ENCODE results near the gene PPP4R2. TPM values are rescaled to one million over a fixed set of nuclear protein-coding genes. Genes with fewer than 3 reads are reported as not detected.

Gene PPP4R2
- total RNA-seq, 3 donors from 2014 or later (not counting 1 experiment from before 2014, with no cell fraction given): 50.4 to 72.8 (median 60.1) TPM

GRCh38 chr3:72950372-72950771, 46.2 kb upstream of the PPP4R2 start:
- Mint-ChIP-seq H3K9me3 (no peaks in the 10 kb centered on the region), H3K36me3 (no peaks in the 10 kb centered on the region), H3K27ac (no peak overlapping the region), H3K4me1 (no peaks in the 10 kb centered on the region), H3K4me3 (no peak overlapping the region), H3K27me3 (ENCODE audit: low read depth in 2 of 2) (no peaks in the 10 kb centered on the region)
- ATAC-seq (no peak), DNase-seq (no peak)
- no peaks in the 10 kb centered on the region for H3K36me3 ChIP-seq (ENCODE audit: control insufficient read depth, insufficient read depth, low read length)
- intact Hi-C loops (cut with micrococcal nuclease): no loop called here
- WGBS (ENCODE audit: insufficient coverage): 86% methylated on average over 7 of the region's 8 CpGs
- H3K9me3 ChIP-seq (ENCODE audit: control insufficient read depth, insufficient read depth, low read length): no peaks in the 10 kb centered on the region
- H3K4me1 ChIP-seq (ENCODE audit: control insufficient read depth, insufficient read depth, low read length): no peaks in the 10 kb centered on the region
- no peak for TF ChIP-seq CTCF (IDR thresholded peaks at IDR 0.05)
- H3K27me3 ChIP-seq (ENCODE audit: control insufficient read depth, insufficient read depth, low read length): no peaks in the 10 kb centered on the region
- H3K27ac ChIP-seq (ENCODE audit: low read length): no peak overlapping the region
- no peak overlapping the region for H3K4me3 ChIP-seq (ENCODE audit: low read length)

GRCh38 chr3:72950801-72951200, 45.8 kb upstream of the PPP4R2 start:
- Histone ChIP-seq H3K27me3 (ENCODE audit: control insufficient read depth, insufficient read depth, low read length) (no peaks in the 10 kb centered on the region), H3K27ac (ENCODE audit: low read length) (no peak overlapping the region), H3K4me1 (ENCODE audit: control insufficient read depth, insufficient read depth, low read length) (no peaks in the 10 kb centered on the region), H3K4me3 (ENCODE audit: low read length) (no peak overlapping the region), H3K36me3 (ENCODE audit: control insufficient read depth, insufficient read depth, low read length) (no peaks in the 10 kb centered on the region), H3K9me3 (ENCODE audit: control insufficient read depth, insufficient read depth, low read length) (no peaks in the 10 kb centered on the region)
- WGBS (ENCODE audit: insufficient coverage): 87% methylated on average over 4 of the region's 4 CpGs
- H3K27me3 Mint-ChIP-seq (ENCODE audit: low read depth in 2 of 2): no peaks in the 10 kb centered on the region
- no peaks in the 10 kb centered on the region for H3K36me3 Mint-ChIP-seq
- TF ChIP-seq CTCF (IDR thresholded peaks at IDR 0.05): no peak
- no peak overlapping the region for H3K4me3 Mint-ChIP-seq
- no peaks in the 10 kb centered on the region for H3K4me1 Mint-ChIP-seq
- no peak overlapping the region for H3K27ac Mint-ChIP-seq
- intact Hi-C loops (cut with micrococcal nuclease): no loop called here
- no peaks in the 10 kb centered on the region for H3K9me3 Mint-ChIP-seq
- ATAC-seq: no peak
- no peak for DNase-seq

GRCh38 chr3:72951259-72951722, 45.3 kb upstream of the PPP4R2 start:
- Histone ChIP-seq H3K27ac (ENCODE audit: low read length) (no peak overlapping the region), H3K27me3 (ENCODE audit: control insufficient read depth, insufficient read depth, low read length) (no peaks in the 10 kb centered on the region), H3K4me3 (ENCODE audit: low read length) (no peak overlapping the region), H3K4me1 (ENCODE audit: control insufficient read depth, insufficient read depth, low read length) (no peaks in the 10 kb centered on the region), H3K36me3 (ENCODE audit: control insufficient read depth, insufficient read depth, low read length) (no peaks in the 10 kb centered on the region), H3K9me3 (ENCODE audit: control insufficient read depth, insufficient read depth, low read length) (no peaks in the 10 kb centered on the region)
- DNase-seq (peak in 1 of 2 donors; percentile 22), ATAC-seq (peak in 1 of 3 donors; percentile 33)
- H3K27me3 Mint-ChIP-seq (ENCODE audit: low read depth in 2 of 2): no peaks in the 10 kb centered on the region
- intact Hi-C loops (cut with micrococcal nuclease): no loop called here
- no peaks in the 10 kb centered on the region for H3K9me3 Mint-ChIP-seq
- H3K27ac Mint-ChIP-seq: no peak overlapping the region
- WGBS (ENCODE audit: insufficient coverage): 39% methylated on average over 4 of the region's 6 CpGs
- TF ChIP-seq CTCF (IDR thresholded peaks at IDR 0.05): no peak
- no peaks in the 10 kb centered on the region for H3K36me3 Mint-ChIP-seq
- H3K4me1 Mint-ChIP-seq: no peaks in the 10 kb centered on the region
- no peak overlapping the region for H3K4me3 Mint-ChIP-seq

- no peak overlapping the region for H3K4me3 ChIP-seq (ENCODE audit: low read length)
- Mint-ChIP-seq H3K4me1 (no peaks in the 10 kb centered on the region), H3K27ac (no peak overlapping the region), H3K27me3 (ENCODE audit: low read depth in 2 of 2) (no peaks in the 10 kb centered on the region), H3K4me3 (no peak overlapping the region), H3K36me3 (no peaks in the 10 kb centered on the region), H3K9me3 (no peaks in the 10 kb centered on the region)
- DNase-seq (no peak), ATAC-seq (peak in 1 of 3 donors; percentile 46)
- no peaks in the 10 kb centered on the region for H3K9me3 ChIP-seq (ENCODE audit: control insufficient read depth, insufficient read depth, low read length)
- H3K4me1 ChIP-seq (ENCODE audit: control insufficient read depth, insufficient read depth, low read length): no peaks in the 10 kb centered on the region
- TF ChIP-seq CTCF (IDR thresholded peaks at IDR 0.05): no peak
- H3K27ac ChIP-seq (ENCODE audit: low read length): no peak overlapping the region
- H3K27me3 ChIP-seq (ENCODE audit: control insufficient read depth, insufficient read depth, low read length): no peaks in the 10 kb centered on the region
- intact Hi-C loops (cut with micrococcal nuclease): no loop called here
- WGBS (ENCODE audit: insufficient coverage): 91% methylated on average over 7 of the region's 7 CpGs
- H3K36me3 ChIP-seq (ENCODE audit: control insufficient read depth, insufficient read depth, low read length): no peaks in the 10 kb centered on the region
Measured at GRCh38 chr3:72953325-72953956, 43.2 kb upstream of the PPP4R2 start.

Data from natural killer cell (primary cell).